ENCODE data around the gene HDAC7. TPM values are rescaled to one million over a fixed set of nuclear protein-coding genes. Genes with fewer than 3 reads are reported as not detected.
A peak's percentile ranks its signal among the peaks of the same experiment; 100 is the strongest.

HDAC7 gene
- total and polyA plus RNA-seq, 8 donors: 22.8 to 313 (median 46.8) TPM

- peak in 1 of 3 donors; percentile 11 for TF ChIP-seq POLR2AphosphoS5 (IDR thresholded peaks at IDR 0.05)
- TF ChIP-seq POLR2A (IDR thresholded peaks at IDR 0.05): no peak
- TF ChIP-seq EP300 (IDR thresholded peaks at IDR 0.05): no peak
- WGBS, 5 donors: 71 to 85% (median 82%) methylated on average over 4 of the region's 4 CpGs
- no peak for DNase-seq
- no peak overlapping the region for H3K4me3 ChIP-seq
- intact Hi-C loops (cut with DNase I; ENCODE audit: low total_unique reads): no loop called here
- peaks cover 0 to 15% (median 11%) of the 10 kb centered on the region in 4 donors for H3K4me1 ChIP-seq
- H3K27me3 ChIP-seq: no peaks in the 10 kb centered on the region
- H3K27ac ChIP-seq: peak overlapping the region in 2 of 5 donors; percentile 14 to 29
- H3K9me3 ChIP-seq: no peaks in the 10 kb centered on the region
- H3K36me3 ChIP-seq: peaks cover 0 to 24% (median 2%) of the 10 kb centered on the region in 4 donors
Observed at GRCh38 chr12:47867495-47867941, 47.8 kb upstream of the HDAC7 start.

GRCh38 chr12:47864646-47865235 lies 45.0 kb upstream of the HDAC7 start:
- H3K27me3 ChIP-seq: no peaks in the 10 kb centered on the region
- WGBS, 5 donors: 94 to 98% (median 94%) methylated on average over 10 to 14 of the region's 14 CpGs
- DNase-seq: no peak
- no peak for TF ChIP-seq CTCF (IDR thresholded peaks at IDR 0.05)
- no peak for TF ChIP-seq POLR2AphosphoS5 (IDR thresholded peaks at IDR 0.05)
- no peak for TF ChIP-seq EP300 (IDR thresholded peaks at IDR 0.05)
- TF ChIP-seq POLR2A (IDR thresholded peaks at IDR 0.05): no peak
- H3K27ac ChIP-seq: no peak overlapping the region
- no peaks in the 10 kb centered on the region for H3K9me3 ChIP-seq
- peaks cover 0 to 25% (median 2%) of the 10 kb centered on the region in 4 donors for H3K36me3 ChIP-seq
- peaks cover 0 to 2% (median under 1%) of the 10 kb centered on the region in 4 donors for H3K4me1 ChIP-seq
- H3K4me3 ChIP-seq: no peak overlapping the region
- intact Hi-C loops (cut with DNase I; ENCODE audit: low total_unique reads): no loop called here

GRCh38 chr12:47863985-47864384 lies 44.3 kb upstream of the HDAC7 start:
- Histone ChIP-seq H3K36me3 (peaks cover 0 to 25% (median 2%) of the 10 kb centered on the region in 4 donors), H3K9me3 (no peaks in the 10 kb centered on the region), H3K4me3 (no peak overlapping the region), H3K27ac (no peak overlapping the region), H3K4me1 (no peaks in the 10 kb centered on the region), H3K27me3 (no peaks in the 10 kb centered on the region)
- TF ChIP-seq POLR2A (IDR thresholded peaks at IDR 0.05): no peak
- TF ChIP-seq EP300 (IDR thresholded peaks at IDR 0.05): no peak
- TF ChIP-seq POLR2AphosphoS5 (IDR thresholded peaks at IDR 0.05): no peak
- TF ChIP-seq CTCF (IDR thresholded peaks at IDR 0.05): no peak
- no peak for DNase-seq
- 83 to 91% (median 90%) methylated on average over 6 of the region's 6 CpGs for WGBS, 5 donors
- intact Hi-C loops (cut with DNase I; ENCODE audit: low total_unique reads): no loop called here

- H3K27ac ChIP-seq: no peak overlapping the region
- H3K36me3 ChIP-seq: peaks cover 0 to 25% (median 2%) of the 10 kb centered on the region in 4 donors
- WGBS, 5 donors: 55 to 80% (median 65%) methylated on average over 7 of the region's 7 CpGs
- H3K4me1 ChIP-seq: no peaks in the 10 kb centered on the region
- no peaks in the 10 kb centered on the region for H3K27me3 ChIP-seq
- no peak overlapping the region for H3K4me3 ChIP-seq
- H3K9me3 ChIP-seq: no peaks in the 10 kb centered on the region
- no peak for TF ChIP-seq EP300 (IDR thresholded peaks at IDR 0.05)
- TF ChIP-seq CTCF (IDR thresholded peaks at IDR 0.05): no peak
- TF ChIP-seq POLR2A (IDR thresholded peaks at IDR 0.05): no peak
- no peak for TF ChIP-seq POLR2AphosphoS5 (IDR thresholded peaks at IDR 0.05)
- no peak for DNase-seq
- intact Hi-C loops (cut with DNase I; ENCODE audit: low total_unique reads): no loop called here
Observed at GRCh38 chr12:47863467-47863866, 43.8 kb upstream of the HDAC7 start.

GRCh38 chr12:47862881-47863280 lies 43.2 kb upstream of the HDAC7 start:
- no peak for DNase-seq
- Histone ChIP-seq H3K4me1 (no peaks in the 10 kb centered on the region), H3K27me3 (no peaks in the 10 kb centered on the region), H3K4me3 (no peak overlapping the region), H3K27ac (no peak overlapping the region), H3K36me3 (peaks cover 0 to 25% (median 2%) of the 10 kb centered on the region in 4 donors), H3K9me3 (no peaks in the 10 kb centered on the region)
- TF ChIP-seq POLR2A (IDR thresholded peaks at IDR 0.05): no peak
- intact Hi-C loops (cut with DNase I; ENCODE audit: low total_unique reads): no loop called here
- 87 to 97% (median 94%) methylated on average over 6 to 7 of the region's 7 CpGs for WGBS, 5 donors
